ENCODE results near the gene LRCOL1.

Gene LRCOL1

GRCh38 chr12:132610051-132610759 is at the start of gene LRCOL1:
LRCOL1 (minus strand) TSS chr12:132610582; CDS start chr12:132606251, 4,331 bp downstream.
- DNase-seq (ENCODE audit: low read depth), result no peak
- no peak for TF ChIP-seq CTCF (IDR thresholded peaks at IDR 0.05; ENCODE audit: insufficient read depth, low read depth, low read length, missing control alignments)
- no peak within 1 kb of the TSS for H3K4me3 ChIP-seq (ENCODE audit: low read depth, low read length)

- no peak overlapping the region for H3K4me3 ChIP-seq (ENCODE audit: low read depth, low read length)
- no peak for TF ChIP-seq CTCF (IDR thresholded peaks at IDR 0.05; ENCODE audit: insufficient read depth, low read depth, low read length, missing control alignments)
- no peak for DNase-seq (ENCODE audit: low read depth)
Observed at GRCh38 chr12:132660052-132660451, 49.7 kb upstream of the LRCOL1 start.

DNA sequence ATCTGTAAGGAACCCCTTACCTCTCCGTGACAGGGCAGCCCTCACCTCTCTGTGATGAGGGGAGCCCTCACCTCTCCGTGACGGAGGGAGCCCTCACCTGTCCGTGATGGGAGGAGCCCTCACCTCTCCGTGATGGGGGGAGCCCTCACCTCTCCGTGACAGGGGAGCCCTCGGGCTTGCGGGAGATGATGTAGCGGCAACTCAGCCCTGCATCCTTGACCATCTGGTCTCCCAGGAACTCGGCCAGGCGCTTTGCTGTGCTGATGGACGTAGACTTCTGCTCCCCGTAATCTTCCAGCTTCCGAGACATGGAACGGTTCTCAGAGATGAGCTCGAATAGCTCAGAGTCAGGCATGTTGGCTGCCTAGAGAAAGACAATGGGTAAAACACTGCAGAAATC is 48.8 kb upstream of the LRCOL1 start:
- DNase-seq (ENCODE audit: low read depth), result no peak
- no peak for TF ChIP-seq CTCF (IDR thresholded peaks at IDR 0.05; ENCODE audit: insufficient read depth, low read depth, low read length, missing control alignments)
- H3K4me3 ChIP-seq (ENCODE audit: low read depth, low read length), result no peak overlapping the region

GRCh38 chr12:132658149-132658894 is 47.9 kb upstream of the LRCOL1 start:
- no peak for DNase-seq (ENCODE audit: low read depth)
- no peak for TF ChIP-seq CTCF (IDR thresholded peaks at IDR 0.05; ENCODE audit: insufficient read depth, low read depth, low read length, missing control alignments)
- no peak overlapping the region for H3K4me3 ChIP-seq (ENCODE audit: low read depth, low read length)

GRCh38 chr12:132657004-132657727 is 46.8 kb upstream of the LRCOL1 start:
- no peak for DNase-seq (ENCODE audit: low read depth)
- no peak for TF ChIP-seq CTCF (IDR thresholded peaks at IDR 0.05; ENCODE audit: insufficient read depth, low read depth, low read length, missing control alignments)
- H3K4me3 ChIP-seq (ENCODE audit: low read depth, low read length), result no peak overlapping the region

DNA sequence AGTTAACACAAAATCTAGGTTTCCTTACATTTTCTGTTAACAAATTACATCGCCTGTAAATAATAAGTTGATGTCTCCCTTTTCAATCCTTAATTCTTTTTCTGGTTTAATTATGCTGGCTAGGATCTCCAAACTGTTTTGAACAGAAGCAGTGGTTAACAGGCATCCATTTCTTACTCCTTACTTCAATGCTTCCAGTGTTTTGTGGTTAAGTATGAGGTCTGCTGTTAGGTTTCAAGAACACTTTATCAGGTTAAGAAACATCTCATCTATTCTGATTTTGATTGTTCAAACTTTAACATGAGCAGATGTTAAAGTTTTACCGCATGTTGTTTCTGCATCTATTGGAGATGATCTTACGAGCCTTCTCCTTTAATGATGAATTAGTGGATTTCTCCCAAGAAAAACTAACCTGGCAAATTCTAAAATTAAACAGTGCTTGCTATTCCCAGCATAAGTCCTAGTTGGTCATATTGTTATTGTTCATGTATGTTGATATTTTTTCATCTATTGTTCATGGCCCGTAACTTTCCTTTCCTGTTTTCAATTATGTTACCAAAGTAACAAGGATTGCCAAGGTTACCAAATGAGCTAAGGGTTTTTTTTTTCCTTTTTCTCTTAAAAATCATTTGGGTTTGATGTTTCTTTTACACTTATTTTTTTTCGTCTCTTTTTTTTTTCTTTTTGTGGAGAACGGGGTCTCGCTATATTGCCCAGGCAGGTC is 43.3 kb upstream of the LRCOL1 start:
- no peak for TF ChIP-seq CTCF (IDR thresholded peaks at IDR 0.05; ENCODE audit: insufficient read depth, low read depth, low read length, missing control alignments)
- H3K4me3 ChIP-seq (ENCODE audit: low read depth, low read length), result no peak overlapping the region
- no peak for DNase-seq (ENCODE audit: low read depth)

Measured in GM12865 (cell line).